ENCODE results near the gene TMEM255B.

DNA sequence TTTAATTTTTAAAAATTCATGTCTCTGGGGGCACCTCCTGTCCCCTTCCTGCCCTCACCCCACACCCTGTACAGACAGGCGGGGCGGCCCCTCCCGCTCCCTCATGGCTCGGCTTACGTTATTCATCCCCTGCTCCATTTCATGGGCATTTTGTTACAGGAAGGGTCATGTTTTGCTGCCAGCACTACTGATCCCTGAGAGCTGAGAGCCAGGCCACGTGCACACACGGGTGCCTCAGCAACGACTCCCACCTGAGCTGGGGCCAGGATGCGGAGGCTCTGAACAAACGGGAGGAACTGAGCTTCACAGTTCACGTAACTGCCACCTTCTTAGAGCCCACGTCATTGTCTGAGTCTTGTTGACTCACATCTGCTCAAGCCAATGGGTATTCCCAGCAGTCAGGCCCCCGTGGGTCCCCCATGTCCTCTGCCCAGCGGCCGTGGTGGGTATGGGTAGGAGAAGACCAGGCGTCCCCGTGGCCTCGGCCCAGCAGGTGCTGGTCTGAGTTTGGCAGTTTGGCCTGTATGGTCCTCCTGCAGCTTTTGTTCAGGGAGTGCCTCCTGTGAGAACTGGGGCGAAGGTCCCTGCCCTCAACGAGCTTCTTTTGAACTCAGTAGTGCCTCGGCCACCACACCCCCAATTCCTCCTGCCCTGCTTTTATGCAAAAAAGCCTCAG lies 16.4 kb upstream of the TMEM255B start:
- no peak for TF ChIP-seq BHLHE40 (IDR thresholded peaks at IDR 0.05; ENCODE audit: borderline replicate concordance)
- TF ChIP-seq SP1 (IDR thresholded peaks at IDR 0.05), result no peak
- TF ChIP-seq FOXA1 (IDR thresholded peaks at IDR 0.05), result no peak
- TF ChIP-seq ELF4 (IDR thresholded peaks at IDR 0.05), result no peak
- no peak for TF ChIP-seq SUZ12 (IDR thresholded peaks at IDR 0.05)
- no peak for TF ChIP-seq FOXM1 (IDR thresholded peaks at IDR 0.05; ENCODE audit: borderline replicate concordance)
